ENCODE measurements around the gene FTCD.

Gene FTCD

DNA sequence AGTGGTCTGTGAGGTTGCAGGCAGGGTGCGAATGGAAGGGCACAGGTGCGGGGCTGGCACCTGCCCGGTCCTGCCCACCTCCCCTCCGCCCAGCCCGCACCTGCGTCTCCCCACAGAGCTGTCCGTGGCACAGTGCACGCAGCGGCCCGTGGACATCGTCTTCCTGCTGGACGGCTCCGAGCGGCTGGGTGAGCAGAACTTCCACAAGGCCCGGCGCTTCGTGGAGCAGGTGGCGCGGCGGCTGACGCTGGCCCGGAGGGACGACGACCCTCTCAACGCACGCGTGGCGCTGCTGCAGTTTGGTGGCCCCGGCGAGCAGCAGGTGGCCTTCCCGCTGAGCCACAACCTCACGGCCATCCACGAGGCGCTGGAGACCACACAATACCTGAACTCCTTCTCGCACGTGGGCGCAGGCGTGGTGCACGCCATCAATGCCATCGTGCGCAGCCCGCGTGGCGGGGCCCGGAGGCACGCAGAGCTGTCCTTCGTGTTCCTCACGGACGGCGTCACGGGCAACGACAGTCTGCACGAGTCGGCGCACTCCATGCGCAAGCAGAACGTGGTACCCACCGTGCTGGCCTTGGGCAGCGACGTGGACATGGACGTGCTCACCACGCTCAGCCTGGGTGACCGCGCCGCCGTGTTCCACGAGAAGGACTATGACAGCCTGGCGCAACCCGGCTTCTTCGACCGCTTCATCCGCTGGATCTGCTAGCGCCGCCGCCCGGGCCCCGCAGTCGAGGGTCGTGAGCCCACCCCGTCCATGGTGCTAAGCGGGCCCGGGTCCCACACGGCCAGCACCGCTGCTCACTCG is 23.3 kb downstream of the FTCD start:
- TF ChIP-seq SIN3A (IDR thresholded peaks at IDR 0.05; ENCODE audit: borderline replicate concordance, insufficient read depth, low read length) (no peak), FOXP2 (optimal IDR thresholded peaks at IDR 0.05; ENCODE audit: borderline replicate concordance, extremely low read depth, extremely low read length, insufficient read depth) (no peak), TAF1 (IDR thresholded peaks at IDR 0.05; ENCODE audit: borderline replicate concordance, insufficient read depth, low read length) (no peak), POLR2AphosphoS5 (IDR thresholded peaks at IDR 0.05; ENCODE audit: low read depth, low read length) (no peak)
- TF ChIP-seq, protein P1, sequence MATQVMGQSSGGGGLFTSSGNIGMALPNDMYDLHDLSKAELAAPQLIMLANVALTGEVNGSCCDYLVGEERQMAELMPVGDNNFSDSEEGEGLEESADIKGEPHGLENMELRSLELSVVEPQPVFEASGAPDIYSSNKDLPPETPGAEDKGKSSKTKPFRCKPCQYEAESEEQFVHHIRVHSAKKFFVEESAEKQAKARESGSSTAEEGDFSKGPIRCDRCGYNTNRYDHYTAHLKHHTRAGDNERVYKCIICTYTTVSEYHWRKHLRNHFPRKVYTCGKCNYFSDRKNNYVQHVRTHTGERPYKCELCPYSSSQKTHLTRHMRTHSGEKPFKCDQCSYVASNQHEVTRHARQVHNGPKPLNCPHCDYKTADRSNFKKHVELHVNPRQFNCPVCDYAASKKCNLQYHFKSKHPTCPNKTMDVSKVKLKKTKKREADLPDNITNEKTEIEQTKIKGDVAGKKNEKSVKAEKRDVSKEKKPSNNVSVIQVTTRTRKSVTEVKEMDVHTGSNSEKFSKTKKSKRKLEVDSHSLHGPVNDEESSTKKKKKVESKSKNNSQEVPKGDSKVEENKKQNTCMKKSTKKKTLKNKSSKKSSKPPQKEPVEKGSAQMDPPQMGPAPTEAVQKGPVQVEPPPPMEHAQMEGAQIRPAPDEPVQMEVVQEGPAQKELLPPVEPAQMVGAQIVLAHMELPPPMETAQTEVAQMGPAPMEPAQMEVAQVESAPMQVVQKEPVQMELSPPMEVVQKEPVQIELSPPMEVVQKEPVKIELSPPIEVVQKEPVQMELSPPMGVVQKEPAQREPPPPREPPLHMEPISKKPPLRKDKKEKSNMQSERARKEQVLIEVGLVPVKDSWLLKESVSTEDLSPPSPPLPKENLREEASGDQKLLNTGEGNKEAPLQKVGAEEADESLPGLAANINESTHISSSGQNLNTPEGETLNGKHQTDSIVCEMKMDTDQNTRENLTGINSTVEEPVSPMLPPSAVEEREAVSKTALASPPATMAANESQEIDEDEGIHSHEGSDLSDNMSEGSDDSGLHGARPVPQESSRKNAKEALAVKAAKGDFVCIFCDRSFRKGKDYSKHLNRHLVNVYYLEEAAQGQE (IDR thresholded peaks at IDR 0.05; ENCODE audit: insufficient read depth in 1 of 2, low read depth in 2 of 2, low read length in 2 of 2) = no peak

DNA sequence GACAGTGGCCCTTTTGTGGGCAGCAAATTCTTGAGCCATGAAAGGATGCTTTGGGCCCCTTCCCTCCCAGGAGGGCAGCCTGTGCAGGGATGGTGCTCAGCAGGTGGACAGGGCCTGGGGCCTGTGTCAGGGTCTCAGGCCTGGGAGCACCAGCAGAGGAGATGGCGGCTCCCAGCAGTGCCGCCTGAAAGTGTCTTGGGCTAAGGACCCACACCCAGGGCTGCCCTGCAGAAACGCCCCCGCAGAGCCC is 23.9 kb downstream of the FTCD start:
- TF ChIP-seq, protein P1 (IDR thresholded peaks at IDR 0.05; ENCODE audit: insufficient read depth in 1 of 2, low read depth in 2 of 2, low read length in 2 of 2) = no peak
- TF ChIP-seq SIN3A (IDR thresholded peaks at IDR 0.05; ENCODE audit: borderline replicate concordance, insufficient read depth, low read length) = no peak
- no peak for TF ChIP-seq FOXP2 (optimal IDR thresholded peaks at IDR 0.05; ENCODE audit: borderline replicate concordance, extremely low read depth, extremely low read length, insufficient read depth)
- TF ChIP-seq POLR2AphosphoS5 (IDR thresholded peaks at IDR 0.05; ENCODE audit: low read depth, low read length) = no peak
- no peak for TF ChIP-seq TAF1 (IDR thresholded peaks at IDR 0.05; ENCODE audit: borderline replicate concordance, insufficient read depth, low read length)

DNA sequence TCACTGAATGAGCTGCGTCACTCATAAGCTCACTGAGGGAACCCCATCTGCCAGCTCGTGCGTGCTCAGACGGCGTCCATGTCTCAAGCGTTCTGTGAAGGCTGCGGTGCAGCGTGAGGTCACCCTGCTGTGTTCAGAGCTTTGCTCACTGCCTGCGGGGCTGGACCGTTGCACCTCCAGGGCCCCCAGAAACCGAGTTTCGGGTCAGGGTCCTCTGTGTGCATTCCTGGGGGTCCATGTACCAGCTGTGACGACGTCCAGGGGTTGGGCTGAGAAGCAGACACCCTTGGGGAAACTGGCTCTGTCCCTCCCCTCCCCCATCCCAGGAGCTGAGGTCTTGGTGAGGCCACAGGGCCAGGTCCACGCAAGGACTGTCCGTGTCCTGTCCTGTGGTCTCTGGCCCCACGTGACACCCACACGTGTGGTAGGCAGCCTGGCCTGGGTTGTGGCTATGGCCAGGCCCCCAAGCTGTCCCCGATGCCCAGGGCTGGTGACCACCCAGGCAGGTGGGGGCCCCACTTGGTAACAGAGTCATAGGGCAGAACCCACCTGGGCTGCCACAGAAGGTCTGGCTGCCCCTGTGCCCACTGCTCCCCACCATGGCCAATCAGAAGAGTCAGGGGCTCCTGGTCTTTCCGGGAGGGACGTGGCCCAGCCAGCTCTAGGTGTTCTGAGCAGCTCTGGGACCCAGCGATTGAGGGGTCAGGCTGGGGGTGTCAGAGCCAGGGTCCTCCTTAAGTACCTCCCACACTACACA is 24.4 kb downstream of the FTCD start:
- no peak for TF ChIP-seq TAF1 (IDR thresholded peaks at IDR 0.05; ENCODE audit: borderline replicate concordance, insufficient read depth, low read length)
- 0 out of 2 replicates have a peak, but pooled peaks have one; percentile 18 for TF ChIP-seq POLR2AphosphoS5 (IDR thresholded peaks at IDR 0.05; ENCODE audit: low read depth, low read length)

DNA sequence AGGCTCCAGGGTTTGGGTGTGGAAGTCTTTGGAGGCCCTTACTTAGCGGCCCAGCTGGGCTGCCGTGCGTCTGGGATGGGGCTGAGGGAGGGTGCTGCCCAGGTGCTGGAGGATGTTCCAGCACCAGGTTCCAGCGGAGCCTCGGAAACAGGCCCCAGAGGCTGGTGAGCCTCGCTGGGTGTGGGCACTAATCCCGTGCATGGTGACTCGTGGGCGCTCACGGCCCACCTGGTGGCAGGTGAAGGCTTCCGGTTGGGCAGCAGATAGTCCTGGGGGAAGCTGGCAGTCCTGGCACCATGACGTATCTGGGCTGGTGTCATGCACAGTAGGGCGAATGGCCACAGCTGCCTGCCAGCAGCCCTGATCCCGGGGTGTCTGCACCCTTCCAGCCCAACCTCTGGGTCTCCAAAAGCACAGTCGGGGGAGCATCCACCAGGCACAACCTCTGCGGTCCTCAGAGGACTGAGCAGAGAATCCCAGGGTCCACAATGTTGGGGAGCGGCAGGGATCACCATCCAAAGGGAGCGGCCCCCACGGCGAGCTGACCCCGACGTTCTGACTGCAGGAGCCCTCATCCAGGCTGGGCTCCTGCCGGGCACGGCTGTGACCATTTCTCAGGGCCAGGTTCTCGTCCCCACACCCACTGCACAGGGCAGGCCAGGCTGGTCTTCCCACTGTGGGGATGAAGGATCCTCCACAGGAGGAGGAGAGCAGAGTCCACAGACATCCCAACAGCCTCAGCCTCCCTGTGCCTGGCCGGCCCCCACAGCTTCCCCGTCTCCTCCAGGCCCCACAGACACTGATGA is 25.3 kb downstream of the FTCD start:
- TF ChIP-seq TAF1 (IDR thresholded peaks at IDR 0.05; ENCODE audit: borderline replicate concordance, insufficient read depth, low read length) = no peak
- no peak for TF ChIP-seq POLR2AphosphoS5 (IDR thresholded peaks at IDR 0.05; ENCODE audit: low read depth, low read length)
- no peak for TF ChIP-seq FOXP2 (optimal IDR thresholded peaks at IDR 0.05; ENCODE audit: borderline replicate concordance, extremely low read depth, extremely low read length, insufficient read depth)
- TF ChIP-seq, protein P1 (IDR thresholded peaks at IDR 0.05; ENCODE audit: insufficient read depth in 1 of 2, low read depth in 2 of 2, low read length in 2 of 2) = no peak
- no peak for TF ChIP-seq SIN3A (IDR thresholded peaks at IDR 0.05; ENCODE audit: borderline replicate concordance, insufficient read depth, low read length)

DNA sequence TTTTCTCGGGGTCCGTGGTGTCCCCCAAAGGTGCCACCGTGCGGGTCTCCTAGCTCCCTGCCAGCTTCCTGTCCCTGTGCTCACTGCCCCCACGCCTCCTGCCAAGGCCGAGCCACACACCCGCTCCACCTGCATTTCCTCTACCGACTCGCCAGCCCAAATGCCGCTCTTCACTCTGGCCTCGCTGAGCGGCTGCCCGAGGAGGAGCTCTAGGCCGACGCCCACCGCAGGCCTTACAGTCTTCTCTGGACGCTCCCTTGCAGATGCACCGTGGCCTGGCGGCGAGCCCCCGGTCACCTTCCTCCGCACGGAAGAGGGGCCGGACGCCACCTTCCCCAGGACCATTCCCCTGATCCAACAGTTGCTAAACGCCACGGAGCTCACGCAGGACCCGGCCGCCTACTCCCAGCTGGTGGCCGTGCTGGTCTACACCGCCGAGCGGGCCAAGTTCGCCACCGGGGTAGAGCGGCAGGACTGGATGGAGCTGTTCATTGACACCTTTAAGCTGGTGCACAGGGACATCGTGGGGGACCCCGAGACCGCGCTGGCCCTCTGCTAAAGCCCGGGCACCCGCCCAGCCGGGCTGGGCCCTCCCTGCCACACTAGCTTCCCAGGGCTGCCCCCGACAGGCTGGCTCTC is 26.3 kb downstream of the FTCD start:
- TF ChIP-seq SIN3A (IDR thresholded peaks at IDR 0.05; ENCODE audit: borderline replicate concordance, insufficient read depth, low read length) = no peak
- TF ChIP-seq, protein P1 (IDR thresholded peaks at IDR 0.05; ENCODE audit: insufficient read depth in 1 of 2, low read depth in 2 of 2, low read length in 2 of 2) = no peak
- no peak for TF ChIP-seq FOXP2 (optimal IDR thresholded peaks at IDR 0.05; ENCODE audit: borderline replicate concordance, extremely low read depth, extremely low read length, insufficient read depth)
- no peak for TF ChIP-seq TAF1 (IDR thresholded peaks at IDR 0.05; ENCODE audit: borderline replicate concordance, insufficient read depth, low read length)
- TF ChIP-seq POLR2AphosphoS5 (IDR thresholded peaks at IDR 0.05; ENCODE audit: low read depth, low read length) = no peak

Data from PFSK-1 (cell line).